ENCODE measurements around the gene TNFRSF14. TPM values are rescaled to one million over a fixed set of nuclear protein-coding genes. Genes with fewer than 3 reads are reported as not detected.
A peak's percentile ranks its signal among the peaks of the same experiment; 100 is the strongest.
"Not testable (repeated sequence)": the region's sequence is repeated elsewhere in the genome, so short reads cannot be mapped to it uniquely, and the experiment has no call there.

TNFRSF14 gene
- total RNA-seq, 4 donors from 2014 or later = 3.4 to 11.5 (median 5.0) TPM

DNA sequence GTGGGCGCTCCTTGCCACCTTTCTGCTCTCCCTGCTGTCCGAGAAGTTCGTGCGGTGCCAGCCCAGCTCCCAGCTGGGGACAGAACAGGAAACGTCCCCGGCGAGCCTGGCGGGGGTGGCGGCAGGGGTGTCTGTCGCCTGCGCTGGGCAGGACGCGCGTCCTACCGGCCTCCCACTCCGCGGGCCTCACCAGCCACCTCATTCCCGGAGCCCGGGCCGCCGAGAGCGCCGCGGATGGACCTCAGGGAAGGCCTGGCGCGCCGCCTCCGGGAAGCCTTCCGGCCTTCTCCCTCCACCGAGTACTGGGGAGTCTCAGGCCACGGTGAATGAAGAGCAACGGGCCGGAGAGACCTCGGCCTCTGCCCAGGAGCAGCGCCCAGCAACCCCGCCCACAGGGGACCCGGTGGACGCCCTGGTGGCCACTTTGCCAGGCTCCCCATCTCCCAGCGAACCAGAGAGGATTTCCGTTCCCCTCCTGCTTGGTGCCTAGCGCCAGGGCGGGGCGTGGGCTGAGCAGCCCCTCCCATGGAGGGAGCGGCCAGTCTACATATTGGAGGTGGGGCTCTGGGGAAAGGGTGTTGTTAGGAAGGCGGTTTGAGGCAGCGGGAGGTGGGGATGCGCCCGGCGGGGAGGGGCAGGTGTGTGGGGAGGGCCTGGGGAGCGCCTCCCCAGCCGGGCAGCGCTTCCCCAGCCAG lies 9.5 kb upstream of the TNFRSF14 start:
- peaks cover 14 to 35% of the 10 kb centered on the region in 2 donors for H3K4me1 ChIP-seq
- no peaks in the 10 kb centered on the region for H3K36me3 ChIP-seq
- in situ Hi-C loops (cut with MboI; ENCODE audit: low sequenced_read_pairs in 4 of 4) = loop anchor here (10.0 to 25.0 kb wide), 2 partner anchors 132 to 334 kb away; partner anchors contain the start of gene PEX10 (in 4 of the 4)
- DNase-seq (peak; percentile 58 to 68), ATAC-seq (peak; percentile 31 to 60)
- H3K27ac ChIP-seq = peak overlapping the region; percentile 86 to 94 (median 88)
- peaks cover 12 to 29% (median 26%) of the 10 kb centered on the region in 3 donors for H3K27me3 ChIP-seq
- intact Hi-C loops (cut with DNase I; ENCODE audit: low total_unique reads) = loop anchor here (2.0 to 10.0 kb wide), 3 partner anchors 18 to 349 kb away; no protein-coding TSS in a partner anchor
- H3K4me3 ChIP-seq = peak overlapping the region; percentile 53 to 63 (median 56)
- no peaks in the 10 kb centered on the region for H3K9me3 ChIP-seq
- peak; percentile 21 to 48 for TF ChIP-seq POLR2A (IDR thresholded peaks at IDR 0.05)
- TF ChIP-seq, protein P1, sequence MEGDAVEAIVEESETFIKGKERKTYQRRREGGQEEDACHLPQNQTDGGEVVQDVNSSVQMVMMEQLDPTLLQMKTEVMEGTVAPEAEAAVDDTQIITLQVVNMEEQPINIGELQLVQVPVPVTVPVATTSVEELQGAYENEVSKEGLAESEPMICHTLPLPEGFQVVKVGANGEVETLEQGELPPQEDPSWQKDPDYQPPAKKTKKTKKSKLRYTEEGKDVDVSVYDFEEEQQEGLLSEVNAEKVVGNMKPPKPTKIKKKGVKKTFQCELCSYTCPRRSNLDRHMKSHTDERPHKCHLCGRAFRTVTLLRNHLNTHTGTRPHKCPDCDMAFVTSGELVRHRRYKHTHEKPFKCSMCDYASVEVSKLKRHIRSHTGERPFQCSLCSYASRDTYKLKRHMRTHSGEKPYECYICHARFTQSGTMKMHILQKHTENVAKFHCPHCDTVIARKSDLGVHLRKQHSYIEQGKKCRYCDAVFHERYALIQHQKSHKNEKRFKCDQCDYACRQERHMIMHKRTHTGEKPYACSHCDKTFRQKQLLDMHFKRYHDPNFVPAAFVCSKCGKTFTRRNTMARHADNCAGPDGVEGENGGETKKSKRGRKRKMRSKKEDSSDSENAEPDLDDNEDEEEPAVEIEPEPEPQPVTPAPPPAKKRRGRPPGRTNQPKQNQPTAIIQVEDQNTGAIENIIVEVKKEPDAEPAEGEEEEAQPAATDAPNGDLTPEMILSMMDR (IDR thresholded peaks at IDR 0.05 in 4 of 5, conservative IDR thresholded peaks at IDR 0.05 in 1 of 5) = peak in 2 of 5 experiments; percentile 11 to 19

DNA sequence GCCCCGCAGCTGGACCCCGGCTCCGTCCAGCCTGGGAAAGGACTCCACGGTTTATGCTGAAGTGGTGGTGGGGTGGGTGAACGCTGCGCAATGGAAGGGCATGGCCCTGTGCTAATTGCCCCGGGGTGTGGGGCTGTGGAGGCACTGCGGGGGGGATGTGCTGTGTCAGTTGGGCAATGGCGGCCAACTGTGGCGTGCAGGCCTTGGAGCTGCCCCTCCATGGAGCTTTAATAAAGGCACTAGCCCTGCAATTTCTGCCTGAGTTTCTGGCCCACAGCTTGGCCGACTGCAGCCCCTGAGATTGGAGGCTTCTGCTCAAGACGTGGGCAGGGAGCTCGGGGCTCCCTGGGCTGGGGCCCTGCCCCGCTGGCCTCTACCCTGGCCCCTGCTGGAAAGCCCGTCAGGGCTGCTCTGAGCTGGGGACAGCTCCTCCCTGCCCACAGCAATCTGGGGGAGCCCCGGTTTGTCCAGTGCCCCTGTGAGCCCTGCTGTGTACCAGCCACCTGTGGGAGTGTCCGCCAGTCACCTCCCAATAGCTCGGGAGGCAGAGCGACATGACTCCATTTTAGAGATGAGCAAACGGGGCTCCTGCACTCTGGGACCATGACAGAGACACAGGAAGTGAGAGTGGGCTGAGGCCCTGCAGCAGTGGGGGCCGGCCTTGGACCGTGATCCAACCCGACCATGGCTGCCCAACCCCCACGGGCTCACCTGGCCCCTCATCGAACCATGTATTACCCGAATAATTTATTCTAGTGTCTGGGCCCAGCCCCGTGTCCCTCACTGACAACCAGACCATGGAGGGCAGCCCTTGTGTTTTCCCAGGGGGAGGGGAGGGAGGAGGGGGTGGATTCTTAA lies 8.7 kb upstream of the TNFRSF14 start:
- H3K27ac ChIP-seq = peak overlapping the region; percentile 86 to 94 (median 88)
- in situ Hi-C loops (cut with MboI; ENCODE audit: low sequenced_read_pairs in 4 of 4) = loop anchor here (10.0 to 25.0 kb wide), 2 partner anchors 133 to 335 kb away; partner anchors contain the start of gene PEX10 (in 4 of the 4)

DNA sequence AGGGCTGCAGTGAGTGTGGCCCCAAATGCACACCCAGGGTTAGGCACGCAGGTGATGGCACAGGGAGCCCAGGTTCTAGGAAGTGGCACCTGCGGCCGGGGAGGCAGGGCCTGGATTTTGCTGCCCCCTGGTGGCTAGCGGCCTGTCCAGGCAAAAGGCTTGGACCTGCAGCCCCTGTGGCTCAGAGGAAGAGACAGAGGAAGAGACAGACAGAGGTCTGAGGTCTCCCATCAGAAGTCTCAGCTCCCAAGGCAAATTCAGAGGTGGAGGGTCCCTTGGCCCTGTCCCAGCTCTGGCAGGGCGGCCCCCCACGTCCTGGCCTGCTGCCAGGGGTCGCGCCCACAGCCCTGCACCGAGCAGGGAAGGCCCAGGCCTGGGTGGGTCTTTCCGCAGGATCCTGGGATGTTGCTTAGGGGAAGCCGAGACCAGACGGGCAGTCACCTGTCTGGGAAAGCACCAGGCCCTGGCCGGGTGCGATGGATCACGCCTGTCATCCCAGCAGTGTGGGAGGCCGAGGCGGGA lies 8.0 kb upstream of the TNFRSF14 start:
- peaks cover 10 to 25% (median 22%) of the 10 kb centered on the region in 3 donors for H3K27me3 ChIP-seq
- peak; percentile 61 to 69 for DNase-seq
- in situ Hi-C loops (cut with MboI; ENCODE audit: low sequenced_read_pairs in 4 of 4) (loop anchor here (10.0 to 25.0 kb wide), 2 partner anchors 133 to 336 kb away; partner anchors contain the start of gene PEX10 (in 4 of the 4)), intact Hi-C loops (cut with DNase I; ENCODE audit: low total_unique reads) (loop anchor here (1.0 to 10.0 kb wide), 4 partner anchors 37 to 351 kb away; no protein-coding TSS in a partner anchor)
- H3K36me3 ChIP-seq = no peaks in the 10 kb centered on the region
- peak overlapping the region; percentile 44 to 65 (median 55) for H3K4me3 ChIP-seq
- H3K27ac ChIP-seq = peak overlapping the region; percentile 86 to 94 (median 88)
- H3K9me3 ChIP-seq = no peaks in the 10 kb centered on the region
- peak; percentile 58 to 64 for ATAC-seq
- peaks cover 14 to 35% of the 10 kb centered on the region in 2 donors for H3K4me1 ChIP-seq
- TF ChIP-seq, protein P1 (IDR thresholded peaks at IDR 0.05 in 4 of 5, conservative IDR thresholded peaks at IDR 0.05 in 1 of 5) = peak; percentile 86 to 98 (median 96)
- no peak for TF ChIP-seq POLR2A (IDR thresholded peaks at IDR 0.05)

More for the DNA sequence above, 8.7 kb upstream of the TNFRSF14 start:
- no peaks in the 10 kb centered on the region for H3K9me3 ChIP-seq
- ATAC-seq = peak in 1 of 2 donors; percentile 2
- TF ChIP-seq POLR2A (IDR thresholded peaks at IDR 0.05) = peak in 1 of 2 donors; percentile 5
- TF ChIP-seq, protein P1 (IDR thresholded peaks at IDR 0.05 in 4 of 5, conservative IDR thresholded peaks at IDR 0.05 in 1 of 5) = no peak
- H3K36me3 ChIP-seq = no peaks in the 10 kb centered on the region
- H3K27me3 ChIP-seq = peaks cover 10 to 26% (median 25%) of the 10 kb centered on the region in 3 donors
- H3K4me3 ChIP-seq = peak overlapping the region; percentile 53 to 63 (median 56)
- DNase-seq = no peak
- intact Hi-C loops (cut with DNase I; ENCODE audit: low total_unique reads) = loop anchor here (1.0 to 10.0 kb wide), 5 partner anchors 19 to 350 kb away; no protein-coding TSS in a partner anchor
- H3K4me1 ChIP-seq = peaks cover 14 to 35% of the 10 kb centered on the region in 2 donors

DNA sequence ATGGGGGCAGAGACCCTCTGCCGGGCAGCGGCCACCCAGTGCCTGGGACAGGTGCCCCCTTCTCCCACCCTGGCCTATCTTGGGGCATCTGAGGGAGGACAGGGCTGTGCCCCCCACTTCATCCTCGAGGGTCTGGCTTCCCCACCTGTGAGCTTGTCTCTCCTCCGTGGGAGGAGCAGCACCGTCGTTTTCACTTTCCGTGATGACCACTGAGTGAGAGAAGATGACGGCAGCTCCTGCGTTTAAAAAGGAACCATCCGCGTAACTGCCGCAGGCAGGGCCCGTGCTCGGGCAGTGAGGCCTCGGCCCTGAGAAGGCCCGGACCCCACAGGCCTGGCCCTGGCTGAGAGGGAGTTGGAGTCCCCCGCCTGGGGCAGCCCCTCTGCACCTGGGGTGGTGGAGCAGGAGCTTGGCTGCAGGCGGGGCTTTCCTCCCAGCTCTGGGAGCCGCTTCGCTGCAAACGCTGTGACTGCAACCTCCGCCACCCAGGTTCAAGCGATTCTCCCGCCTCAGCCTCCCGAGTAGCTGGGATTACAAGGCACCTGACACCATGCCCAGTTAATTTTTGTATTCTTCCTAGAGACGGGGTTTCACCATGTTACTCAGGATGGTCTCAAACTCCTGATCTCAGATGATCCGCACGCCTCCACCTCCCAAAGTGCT lies 6.7 kb upstream of the TNFRSF14 start:
- H3K27me3 ChIP-seq = peaks cover 10 to 20% (median 12%) of the 10 kb centered on the region in 3 donors
- not testable (repeated sequence) for DNase-seq, H3K9me3 ChIP-seq, ATAC-seq, H3K36me3 ChIP-seq
- intact Hi-C loops (cut with DNase I; ENCODE audit: low total_unique reads) (loop anchor here (5.0 to 10.0 kb wide), 3 partner anchors 85 to 352 kb away; no protein-coding TSS in a partner anchor), in situ Hi-C loops (cut with MboI; ENCODE audit: low sequenced_read_pairs in 4 of 4) (loop anchor here (10.0 to 25.0 kb wide), 2 partner anchors 135 to 337 kb away; partner anchors contain the start of gene PEX10 (in 4 of the 4))
- H3K4me1 ChIP-seq = peaks cover 11 to 35% of the 10 kb centered on the region in 2 donors
- peak overlapping the region; percentile 18 to 65 (median 50) for H3K4me3 ChIP-seq
- H3K27ac ChIP-seq = peak overlapping the region; percentile 86 to 94 (median 88)

DNA sequence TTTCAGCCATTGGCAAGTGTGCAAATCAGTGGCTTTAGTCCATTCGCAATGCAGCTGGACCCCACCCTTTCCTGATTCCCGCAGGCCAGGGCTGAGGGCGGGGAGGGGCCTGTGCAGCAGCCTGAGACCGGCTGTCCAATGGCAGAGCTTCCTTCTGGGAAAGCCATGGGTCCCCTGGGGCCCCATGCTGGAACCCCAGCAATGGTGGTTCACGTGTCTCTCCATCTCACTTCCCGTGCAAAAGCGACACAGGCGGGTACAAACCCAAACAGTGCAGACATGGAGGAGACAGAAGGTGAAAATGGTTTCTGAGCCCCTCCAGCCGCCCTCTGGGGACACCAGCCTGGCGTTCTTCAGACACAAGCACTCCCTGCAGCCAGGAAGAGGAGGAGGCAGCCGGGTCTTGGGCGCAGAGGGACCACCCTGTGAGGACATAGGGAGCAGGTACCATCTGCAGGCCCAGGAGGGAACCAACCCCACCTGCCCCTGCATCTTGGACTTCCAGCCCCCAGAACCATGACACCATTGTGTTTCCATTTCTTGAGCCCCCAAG lies 5.8 kb upstream of the TNFRSF14 start:
- intact Hi-C loops (cut with DNase I; ENCODE audit: low total_unique reads) = loop anchor here (10.0 kb wide), 1 partner anchor 94 kb away; no protein-coding TSS in a partner anchor
- in situ Hi-C loops (cut with MboI; ENCODE audit: low sequenced_read_pairs in 4 of 4); H3K9me3 ChIP-seq; DNase-seq; H3K36me3 ChIP-seq: not testable (repeated sequence)
- ATAC-seq = peak in 1 of 2 donors; percentile 7
- peak overlapping the region; percentile 22 to 74 (median 68) for H3K27ac ChIP-seq
- peaks cover 11 to 37% of the 10 kb centered on the region in 2 donors for H3K4me1 ChIP-seq
- H3K27me3 ChIP-seq = peaks cover 10 to 19% (median 12%) of the 10 kb centered on the region in 3 donors
- H3K4me3 ChIP-seq = peak overlapping the region in 2 of 4 donors; percentile 17 to 57
